PFSK-1 (cell line): ENCODE results near the gene CCR3.

Experiments
- FOXP2 ChIP-seq: optimal IDR thresholded peaks from 2 replicates; pipeline ENCODE3; 2011; ENCODE audit warnings: borderline replicate concordance, control low read depth, inconsistent platforms; ENCODE audit not compliant: insufficient read depth; ENCODE audit errors: extremely low read length, extremely low read depth
- POLR2AphosphoS5 ChIP-seq: IDR thresholded peaks from 2 replicates; pipeline ENCODE4 v1.6.1; 2012; ENCODE audit warnings: low read depth, mild to moderate bottlenecking, control low read depth, low read length, moderate library complexity
- SIN3A ChIP-seq: IDR thresholded peaks from 2 replicates; pipeline ENCODE4 v1.6.1; 2012; ENCODE audit warnings: mild to moderate bottlenecking, low read length, moderate library complexity, borderline replicate concordance; ENCODE audit not compliant: insufficient read depth
- TAF1 ChIP-seq: IDR thresholded peaks from 2 replicates; pipeline ENCODE4 v1.6.1; 2012; ENCODE audit warnings: low read length, control low read depth, borderline replicate concordance; ENCODE audit not compliant: insufficient read depth
- TF ChIP-seq, protein P1 (sequence below), 2 experiments: IDR thresholded peaks; 2 replicates each; pipeline versions ENCODE4 v1.6.1 to v1.8.0; 2011 to 2012; ENCODE audit warnings: low read depth in 2 of 2, low read length in 2 of 2, control low read depth in 1 of 2, inconsistent platforms in 1 of 2, mild to moderate bottlenecking in 1 of 2, moderate library complexity in 1 of 2; ENCODE audit not compliant: insufficient read depth in 1 of 2

DNA sequence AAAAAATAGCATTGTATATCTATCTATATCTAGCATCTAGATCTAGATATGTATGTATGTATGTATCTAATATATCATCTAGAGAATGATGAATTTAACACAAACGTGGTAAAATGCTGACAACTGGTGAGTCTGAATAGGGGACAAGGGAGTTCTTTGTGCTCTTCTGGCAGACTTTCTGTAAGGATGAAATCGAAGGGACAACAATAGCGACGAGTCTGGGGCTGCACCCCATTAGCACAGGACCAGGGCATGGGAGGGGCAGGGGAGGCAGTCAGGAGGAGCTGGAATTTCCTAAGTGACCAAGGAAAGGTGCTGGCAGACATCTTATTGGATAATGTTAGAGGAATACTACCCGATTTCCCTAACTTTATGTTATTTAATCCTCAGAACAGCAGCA, 42.0 kb upstream of the CCR3 start:
- TF ChIP-seq TAF1: no peak
- TF ChIP-seq, protein P1, sequence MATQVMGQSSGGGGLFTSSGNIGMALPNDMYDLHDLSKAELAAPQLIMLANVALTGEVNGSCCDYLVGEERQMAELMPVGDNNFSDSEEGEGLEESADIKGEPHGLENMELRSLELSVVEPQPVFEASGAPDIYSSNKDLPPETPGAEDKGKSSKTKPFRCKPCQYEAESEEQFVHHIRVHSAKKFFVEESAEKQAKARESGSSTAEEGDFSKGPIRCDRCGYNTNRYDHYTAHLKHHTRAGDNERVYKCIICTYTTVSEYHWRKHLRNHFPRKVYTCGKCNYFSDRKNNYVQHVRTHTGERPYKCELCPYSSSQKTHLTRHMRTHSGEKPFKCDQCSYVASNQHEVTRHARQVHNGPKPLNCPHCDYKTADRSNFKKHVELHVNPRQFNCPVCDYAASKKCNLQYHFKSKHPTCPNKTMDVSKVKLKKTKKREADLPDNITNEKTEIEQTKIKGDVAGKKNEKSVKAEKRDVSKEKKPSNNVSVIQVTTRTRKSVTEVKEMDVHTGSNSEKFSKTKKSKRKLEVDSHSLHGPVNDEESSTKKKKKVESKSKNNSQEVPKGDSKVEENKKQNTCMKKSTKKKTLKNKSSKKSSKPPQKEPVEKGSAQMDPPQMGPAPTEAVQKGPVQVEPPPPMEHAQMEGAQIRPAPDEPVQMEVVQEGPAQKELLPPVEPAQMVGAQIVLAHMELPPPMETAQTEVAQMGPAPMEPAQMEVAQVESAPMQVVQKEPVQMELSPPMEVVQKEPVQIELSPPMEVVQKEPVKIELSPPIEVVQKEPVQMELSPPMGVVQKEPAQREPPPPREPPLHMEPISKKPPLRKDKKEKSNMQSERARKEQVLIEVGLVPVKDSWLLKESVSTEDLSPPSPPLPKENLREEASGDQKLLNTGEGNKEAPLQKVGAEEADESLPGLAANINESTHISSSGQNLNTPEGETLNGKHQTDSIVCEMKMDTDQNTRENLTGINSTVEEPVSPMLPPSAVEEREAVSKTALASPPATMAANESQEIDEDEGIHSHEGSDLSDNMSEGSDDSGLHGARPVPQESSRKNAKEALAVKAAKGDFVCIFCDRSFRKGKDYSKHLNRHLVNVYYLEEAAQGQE (IDR thresholded peaks at IDR 0.05; ENCODE audit: insufficient read depth in 1 of 2, low read depth in 2 of 2, low read length in 2 of 2): no peak
- no peak for TF ChIP-seq POLR2AphosphoS5
- no peak for TF ChIP-seq SIN3A
- TF ChIP-seq FOXP2: no peak
